Panc1 (cell line): ENCODE results near the gene STX5. TPM values are rescaled to one million over a fixed set of nuclear protein-coding genes. Genes with fewer than 3 reads are reported as not detected.

Experiments used
- ATAC-seq: fragments of 200-7000 bp; cut with Tn5 transposase; 2 replicates; pipeline ENCODE4 v1.9.1; 2020; ENCODE audit warnings: mild to moderate bottlenecking, moderate library complexity
- BruUV-seq: library from RNA; stranded (reverse); fragments of 400-500 nt; replicated peaks from 2 replicates; lab custom pipeline; 2021; lab: Mats Ljungman, UMichigan
- CTCF ChIA-PET: fragments of 300-600 bp; sonication (Branson Sonifier 250); formaldehyde crosslinking; loops from one replicate; lab custom pipeline; 2022; ENCODE audit warnings: antibody characterized with exemption; lab: Charles Lee
- POLR2A ChIA-PET: fragments of 300-600 bp; sonication (Branson Sonifier 250); formaldehyde crosslinking; loops from one replicate; lab custom pipeline; 2022; ENCODE audit warnings: antibody characterized with exemption; lab: Charles Lee
- DNase-seq: peaks from one replicate; pipeline ENCODE4 v3.0.0-alpha.2; 2010; ENCODE audit warnings: low read depth, low spot score
- H3K27ac ChIP-seq: 2 replicates; pipeline ENCODE4 v1.5.1; 2011; ENCODE audit warnings: mild to moderate bottlenecking, low read length, inconsistent platforms
- H3K27me3 ChIP-seq: fragments of 200-500 bp; sonication (Bioruptor generic); 2 replicates; pipeline ENCODE4 v1.6.0; 2014; ENCODE audit warnings: low read length, inconsistent platforms; ENCODE audit not compliant: control insufficient read depth, insufficient read depth
- H3K36me3 ChIP-seq: fragments of 200-500 bp; sonication (Bioruptor generic); 2 replicates; pipeline ENCODE4 v1.5.1; 2014; ENCODE audit warnings: inconsistent platforms, mild to moderate bottlenecking, low read length, moderate library complexity; ENCODE audit not compliant: control insufficient read depth, insufficient read depth
- H3K4me1 ChIP-seq: 2 replicates; pipeline ENCODE4 v1.5.1; 2011; ENCODE audit warnings: inconsistent platforms, mild to moderate bottlenecking, low read length, moderate library complexity; ENCODE audit not compliant: control insufficient read depth, insufficient read depth
- H3K4me3 ChIP-seq, 2 experiments: 2 replicates each; pipeline ENCODE4 v1.5.1; 2011 to 2012; ENCODE audit warnings: low read depth in 2 of 2, low read length in 2 of 2, mild to moderate bottlenecking in 2 of 2, inconsistent platforms in 1 of 2, moderate library complexity in 1 of 2
- H3K9me3 ChIP-seq: fragments of 200-500 bp; sonication (Bioruptor generic); 2 replicates; pipeline ENCODE4 v1.5.1; 2014; ENCODE audit warnings: low read depth, mild to moderate bottlenecking, inconsistent platforms, low read length, moderate library complexity; ENCODE audit not compliant: control insufficient read depth, insufficient read depth
- CTCF ChIP-seq: fragments of 450-650 bp; IDR thresholded peaks from 2 replicates; pipeline ENCODE4 v1.5.1; 2017; ENCODE audit warnings: mild to moderate bottlenecking
- POLR2AphosphoS5 ChIP-seq: IDR thresholded peaks from 2 replicates; pipeline ENCODE4 v1.6.1; 2012; ENCODE audit warnings: mild to moderate bottlenecking, low read depth, low read length, moderate library complexity
- REST ChIP-seq, 2 experiments: IDR thresholded peaks; 2 replicates each; pipeline ENCODE4 v1.6.1; 2011 to 2012; ENCODE audit warnings: low read depth in 2 of 2, control low read depth in 1 of 2, low read length in 1 of 2, mild to moderate bottlenecking in 1 of 2, moderate library complexity in 1 of 2; ENCODE audit not compliant: insufficient read depth in 1 of 2
- SIN3A ChIP-seq: IDR thresholded peaks from 2 replicates; pipeline ENCODE4 v1.6.1; 2012; ENCODE audit warnings: low read depth, mild to moderate bottlenecking, low read length, moderate library complexity, borderline replicate concordance; ENCODE audit not compliant: insufficient read depth
- TCF7L2 ChIP-seq: IDR thresholded peaks from 2 replicates; pipeline ENCODE4 v1.6.1; 2011; ENCODE audit warnings: mild to moderate bottlenecking, low read depth, low read length, inconsistent platforms
- in situ Hi-C: cut with HindIII; loops from 2 replicates; pipeline ENCODE4 v1.10.0; 2016; ENCODE audit warnings: low sequenced_read_pairs, low pct_unique_long_range_greater_than_20kb
- intact Hi-C: fragments of 100-400 bp; cut with micrococcal nuclease; formaldehyde crosslinking; loops from one replicate; pipeline ENCODE4 v1.10.0; 2022; ENCODE audit not compliant: unreplicated experiment
- total RNA-seq: library from RNA; stranded (reverse); gene quantifications from one replicate; pipeline ENCODE4 v1.2.1, GENCODE V29; 2021; ENCODE audit not compliant: unreplicated experiment

Gene STX5
- total RNA-seq, 1 experiment from 2014 or later = 31.4 TPM

- CTCF ChIA-PET = interaction anchor here (0.6 to 1.1 kb wide), 3 partner anchors 15 to 29 kb away, joined by 3 to 6 read pairs (median 3); no protein-coding TSS in a partner anchor
- TF ChIP-seq TCF7L2 (peak; percentile 74; the same call in 1 of the 2 replicates), SIN3A (peak; percentile 94), POLR2AphosphoS5 (peak; percentile 100), REST (IDR thresholded peaks at IDR 0.05; ENCODE audit: insufficient read depth in 1 of 2, low read depth in 2 of 2, low read length in 1 of 2) (peak; percentile 58 to 64; a peak in 2 of 4 replicates), CTCF (no peak)
Measured at GRCh38 chr11:62855571-62856332, 23.9 kb upstream of the STX5 start.

GRCh38 chr11:62854825-62855570 is 23.1 kb upstream of the STX5 start:
- POLR2A ChIA-PET = interaction anchor here (0.6 to 3.0 kb wide), 4 partner anchors 10 to 87 kb away, joined by 6 to 23 read pairs (median 8); partner anchors contain the start of genes STX5 and TEX54
- in situ Hi-C loops = no loop called here
- no peak for ATAC-seq
- TSS peak; percentile 84 for BruUV-seq
- peak overlapping the region; percentile 99 for H3K27ac ChIP-seq
- DNase-seq = no peak
- H3K4me1 ChIP-seq = peaks cover 40% of the 10 kb centered on the region
- intact Hi-C loops = no loop called here
- CTCF ChIA-PET = interaction anchor here (0.6 kb wide), 1 partner anchor 19 kb away, joined by 6 read pairs; no protein-coding TSS in a partner anchor
- peak; percentile 5; the same call in 1 of the 2 replicates for TF ChIP-seq POLR2AphosphoS5
- TF ChIP-seq CTCF = no peak
- TF ChIP-seq SIN3A = no peak
- H3K36me3 ChIP-seq = peaks cover 31% of the 10 kb centered on the region
- no peaks in the 10 kb centered on the region for H3K9me3 ChIP-seq
- no peaks in the 10 kb centered on the region for H3K27me3 ChIP-seq
- peak overlapping the region; percentile 71 to 99 for H3K4me3 ChIP-seq

More at GRCh38 chr11:62855571-62856332, 23.9 kb upstream of the STX5 start:
- DNase-seq (peak; percentile 92), ATAC-seq (peak; percentile 93)
- intact Hi-C loops (no loop called here), in situ Hi-C loops (no loop called here)
- Histone ChIP-seq H3K27me3 (no peaks in the 10 kb centered on the region), H3K36me3 (peaks cover 31% of the 10 kb centered on the region), H3K4me1 (peaks cover 40% of the 10 kb centered on the region), H3K9me3 (no peaks in the 10 kb centered on the region), H3K27ac (peak overlapping the region; percentile 99), H3K4me3 (peak overlapping the region; percentile 71 to 99)
- BruUV-seq = no TSS peak
- POLR2A ChIA-PET = interaction anchor here (0.5 to 3.0 kb wide), 8 partner anchors 10 to 903 kb away, joined by 3 to 23 read pairs (median 6); partner anchors contain the start of genes STX5 and TEX54
